HG03066 (cell line): Measurements from ENCODE around the gene CRYBB3.
"Not testable (repeated sequence)": the region's sequence is repeated elsewhere in the genome, so short reads cannot be mapped to it uniquely, and the experiment has no call there.

Source experiments
- ATAC-seq: cut with Tn5 transposase; IDR thresholded peaks from one replicate; pipeline ENCODE4 v1.9.1; 2021; ENCODE audit warnings: low read depth; ENCODE audit not compliant: unreplicated experiment

Gene CRYBB3

DNA sequence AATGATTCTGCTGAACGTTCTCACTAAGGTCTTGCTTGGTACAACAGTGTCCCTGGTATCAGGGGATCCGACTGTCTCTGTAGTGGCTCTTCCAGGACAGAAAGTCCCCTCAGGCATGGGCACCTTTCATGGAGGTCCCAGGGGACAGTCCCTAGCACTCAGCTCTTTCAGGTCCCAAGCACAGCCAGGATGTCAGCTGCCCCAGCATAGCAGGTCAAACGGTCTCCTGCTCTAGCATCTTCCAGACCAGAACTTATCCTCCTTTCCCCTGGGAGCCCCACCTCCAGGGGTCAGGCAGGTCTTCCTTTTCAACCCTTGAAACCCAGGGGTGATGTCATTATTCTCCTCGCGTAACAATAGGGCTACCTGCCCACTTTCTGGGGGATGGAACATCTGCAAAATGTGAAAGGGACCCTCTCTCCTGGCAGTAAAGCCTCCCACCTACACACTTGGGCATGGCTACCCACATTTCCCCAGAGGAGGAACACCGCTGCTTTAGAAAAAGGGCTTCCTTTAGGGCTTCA is 24.7 kb upstream of the CRYBB3 start:
- no peak for ATAC-seq

DNA sequence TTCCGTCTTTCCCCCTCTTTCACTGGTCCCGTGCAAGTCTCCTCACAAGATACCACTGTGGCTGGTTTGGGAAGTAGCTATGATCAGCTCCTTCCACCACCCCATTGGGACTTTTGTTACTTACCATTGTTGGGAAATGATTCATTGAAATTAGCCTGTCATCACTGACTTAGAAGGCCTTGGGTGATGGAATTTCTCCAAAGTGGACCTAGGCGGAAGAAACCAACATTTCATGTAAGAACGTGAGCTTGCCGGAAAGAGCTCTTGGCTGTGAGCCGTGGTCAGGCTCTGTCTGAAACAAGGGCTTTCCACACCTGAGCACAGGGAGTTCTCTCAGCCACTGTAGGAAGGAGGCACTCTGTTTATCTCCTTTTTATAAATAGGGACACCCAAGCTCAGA is 23.5 kb upstream of the CRYBB3 start:
- ATAC-seq: no peak

DNA sequence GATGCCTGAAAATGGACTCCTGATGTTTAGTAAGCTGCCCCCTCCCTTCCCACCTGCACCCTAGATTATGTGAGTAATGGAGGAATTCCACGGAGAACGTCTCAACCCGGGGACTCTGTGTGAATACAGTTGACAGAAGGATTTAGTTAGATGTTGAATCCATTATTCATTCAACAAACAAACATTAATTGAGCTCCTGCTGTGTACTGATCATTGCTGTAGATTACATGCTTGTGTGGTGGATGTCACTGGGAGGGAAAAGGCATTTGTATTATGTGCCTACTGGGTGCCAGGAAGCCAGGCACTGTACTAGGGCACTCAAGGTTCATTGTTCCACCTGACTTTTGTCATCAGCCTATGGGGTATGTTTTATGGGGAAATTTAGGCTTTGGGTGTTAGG is 22.9 kb upstream of the CRYBB3 start:
- ATAC-seq: no peak

DNA sequence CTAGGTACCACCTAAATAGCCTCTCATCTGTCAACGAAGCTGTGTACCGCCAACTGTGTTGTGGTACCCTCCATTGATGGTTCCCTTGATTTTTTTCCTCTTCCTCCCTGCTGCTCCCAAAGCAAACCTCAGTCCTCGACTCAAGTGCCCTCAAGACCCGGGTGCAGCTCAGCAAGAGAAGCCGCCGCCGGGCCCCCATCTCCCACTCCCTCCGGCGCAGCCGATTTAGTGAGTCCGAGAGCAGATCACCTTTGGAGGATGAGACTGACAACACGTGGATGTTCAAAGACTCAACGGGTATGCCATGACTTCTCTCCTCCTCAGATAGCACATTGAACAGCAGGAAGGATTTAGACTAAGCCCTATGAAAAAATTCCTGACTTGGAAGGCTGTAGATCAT is 22.4 kb upstream of the CRYBB3 start:
- no peak for ATAC-seq

DNA sequence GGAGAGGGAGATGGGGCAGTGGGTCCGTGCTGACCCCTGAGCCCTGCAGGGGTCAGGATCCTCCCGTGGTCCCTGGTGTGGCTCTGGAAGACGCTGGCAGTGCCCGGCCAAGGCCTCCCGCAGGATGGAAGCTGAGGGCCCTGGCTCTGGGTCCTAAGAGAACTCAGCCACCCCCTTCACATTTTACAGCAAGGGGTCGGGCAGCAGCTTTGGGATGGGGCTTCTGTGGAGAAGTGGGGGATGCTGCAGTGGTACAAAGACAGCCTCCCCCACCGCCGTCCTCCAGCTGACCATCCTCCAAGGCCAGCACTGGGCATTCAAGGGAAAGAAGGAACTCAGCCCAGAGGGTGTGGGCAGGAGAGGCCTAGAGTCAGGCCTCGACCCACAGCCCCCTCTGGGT is 21.8 kb upstream of the CRYBB3 start:
- no peak for ATAC-seq

DNA sequence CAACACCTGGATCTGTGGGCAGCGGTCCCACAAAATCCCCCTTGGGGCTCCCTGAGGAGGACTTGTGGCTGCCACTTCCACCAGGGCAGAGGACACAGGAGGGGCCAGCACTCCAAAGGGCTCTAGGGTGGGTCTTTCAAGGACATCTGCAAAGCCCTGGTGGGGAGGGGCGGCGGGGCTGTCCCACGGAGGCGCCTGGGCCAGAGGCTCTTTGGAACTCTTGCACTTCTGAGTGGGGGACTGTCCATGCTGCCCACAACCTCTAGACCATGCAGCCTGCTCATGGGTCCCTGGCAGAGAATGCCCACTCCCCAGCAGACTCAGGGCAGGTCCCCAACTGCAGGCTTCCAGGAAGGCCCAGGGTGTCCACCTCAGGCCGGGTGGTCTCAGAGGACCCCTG is 21.3 kb upstream of the CRYBB3 start:
- not testable (repeated sequence) for ATAC-seq

DNA sequence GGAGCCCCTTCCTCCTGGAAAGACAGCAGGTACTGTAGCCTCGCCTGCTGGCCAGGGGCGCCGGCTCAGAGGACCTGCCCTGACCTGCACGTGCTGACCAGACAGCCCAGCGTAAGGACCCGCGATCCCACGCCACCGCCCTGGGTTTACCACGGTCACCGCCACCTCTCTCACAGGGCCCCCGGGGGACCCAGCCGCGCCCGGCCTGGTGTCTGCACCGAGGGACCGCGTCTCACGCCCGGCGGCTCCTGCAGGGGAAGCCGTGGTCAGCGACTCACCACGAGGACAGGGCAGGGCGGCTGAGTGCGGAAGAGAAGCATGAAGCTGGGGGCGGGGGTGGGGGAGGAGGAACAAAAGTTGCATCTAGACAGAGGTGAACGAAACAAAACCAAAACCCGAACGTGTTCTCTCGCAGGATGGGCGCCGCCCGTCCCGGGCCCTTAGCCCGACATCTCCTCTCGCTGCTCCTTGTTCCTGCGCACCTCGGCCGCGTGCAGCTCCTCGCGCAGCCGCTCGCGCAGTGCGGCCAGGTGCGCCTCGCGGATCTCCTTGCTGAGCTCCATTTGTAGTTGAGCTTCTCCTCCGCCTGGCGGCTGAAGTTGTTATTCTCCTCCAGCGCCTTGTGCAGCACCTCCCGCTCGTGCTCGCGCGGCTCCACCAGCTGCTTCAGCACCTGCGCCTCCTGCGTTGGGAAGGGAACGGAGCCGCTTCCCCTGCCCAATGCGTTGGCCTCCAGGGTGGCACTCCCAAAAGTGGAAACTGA is 20.6 kb upstream of the CRYBB3 start:
- ATAC-seq: not testable (repeated sequence)

DNA sequence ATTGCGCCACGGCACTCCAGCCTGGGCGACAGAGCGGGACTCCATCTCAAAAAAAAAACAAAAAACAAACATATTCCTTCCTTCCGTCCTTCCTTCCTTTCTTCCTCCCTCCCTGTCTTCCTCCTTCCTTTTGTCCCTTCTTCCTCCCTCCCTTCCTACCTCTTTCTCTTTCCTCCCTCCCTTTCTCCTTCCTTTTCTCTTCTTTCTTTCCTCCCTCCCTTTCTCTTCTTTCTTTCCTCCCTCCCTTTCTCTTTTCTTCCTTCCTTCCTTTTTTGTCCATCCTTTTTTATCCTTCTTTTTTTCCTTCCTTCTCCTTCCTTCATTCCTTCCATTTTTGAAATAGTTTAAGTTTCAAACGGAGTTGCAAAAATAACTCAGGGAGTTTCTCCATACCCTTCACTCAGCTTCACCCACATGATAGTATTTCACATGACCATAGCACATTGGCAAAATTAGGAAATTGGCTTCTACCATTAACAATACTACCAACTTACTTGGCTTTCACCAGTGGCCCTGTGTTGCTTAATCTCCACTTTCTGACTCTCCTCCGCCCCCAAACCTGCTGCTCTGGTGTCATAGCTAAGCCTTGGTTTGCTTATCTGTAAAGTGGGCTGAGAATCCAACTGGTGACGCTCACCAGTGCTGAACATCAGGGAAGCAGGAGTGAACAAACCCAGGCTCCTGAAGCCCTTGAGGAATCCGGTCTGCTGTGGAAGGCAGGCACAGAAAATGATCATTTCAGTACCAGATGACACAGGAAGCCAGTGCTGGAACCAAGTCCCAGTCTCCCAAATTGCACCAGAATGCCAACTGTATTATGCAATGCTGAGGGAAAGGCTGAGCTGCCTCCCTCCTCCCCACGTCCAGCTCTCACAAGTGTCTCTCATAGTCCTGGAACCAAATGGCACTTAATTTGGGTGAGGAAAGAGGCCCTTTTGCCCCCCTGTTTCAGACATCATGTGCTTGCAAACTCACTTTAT is 17.2 kb upstream of the CRYBB3 start:
- no peak for ATAC-seq

DNA sequence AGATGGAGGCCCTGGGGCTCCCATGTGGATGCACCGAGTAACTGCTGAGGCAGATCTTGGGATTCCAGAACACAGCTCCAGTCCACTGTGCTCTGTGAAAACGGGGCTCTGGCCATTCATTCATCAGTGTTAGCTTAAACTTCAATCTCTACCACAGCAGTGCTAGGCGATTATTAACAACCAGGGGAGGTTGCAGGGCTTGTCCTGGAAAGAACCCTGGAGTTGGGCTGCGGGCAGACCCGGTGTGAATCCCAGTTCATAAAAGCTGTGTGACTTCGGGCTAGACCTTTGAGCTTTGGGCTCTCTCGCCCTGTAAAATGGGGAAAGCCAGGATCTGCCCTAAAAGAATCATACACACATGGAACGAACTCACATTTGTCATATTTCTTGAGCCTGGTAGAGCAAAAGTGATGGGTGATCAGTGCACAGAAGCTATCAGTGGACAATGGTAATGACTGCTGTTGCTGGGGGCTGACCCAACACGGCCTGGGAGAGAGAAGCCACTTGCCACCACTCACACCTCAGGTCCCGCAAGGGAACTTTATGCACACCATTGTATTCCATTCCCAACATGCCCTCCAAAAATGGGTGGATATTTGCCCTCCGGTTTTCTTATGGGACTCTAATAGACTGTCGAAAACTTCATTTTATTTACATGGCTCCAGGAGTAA is 15.6 kb upstream of the CRYBB3 start:
- ATAC-seq: no peak

DNA sequence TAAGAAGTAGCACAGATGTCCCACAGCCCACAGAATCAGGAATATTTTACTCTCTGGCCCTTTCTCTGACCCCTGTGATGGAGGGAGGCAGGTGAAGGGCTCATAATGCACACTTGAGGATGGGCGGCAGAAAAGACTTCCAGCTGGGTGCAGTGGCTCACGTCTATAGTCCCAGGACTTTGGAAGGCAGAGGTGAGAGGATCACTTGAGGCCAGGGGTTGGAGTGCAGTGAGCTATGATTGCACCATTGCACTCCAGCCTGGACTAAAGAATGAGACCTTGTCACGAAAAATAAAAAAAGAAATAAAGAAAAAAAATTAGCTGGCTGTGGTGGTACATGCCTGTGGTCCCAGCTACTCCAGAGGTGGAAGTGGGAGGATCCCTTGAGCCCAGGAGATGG is 13.5 kb upstream of the CRYBB3 start:
- ATAC-seq: no peak

DNA sequence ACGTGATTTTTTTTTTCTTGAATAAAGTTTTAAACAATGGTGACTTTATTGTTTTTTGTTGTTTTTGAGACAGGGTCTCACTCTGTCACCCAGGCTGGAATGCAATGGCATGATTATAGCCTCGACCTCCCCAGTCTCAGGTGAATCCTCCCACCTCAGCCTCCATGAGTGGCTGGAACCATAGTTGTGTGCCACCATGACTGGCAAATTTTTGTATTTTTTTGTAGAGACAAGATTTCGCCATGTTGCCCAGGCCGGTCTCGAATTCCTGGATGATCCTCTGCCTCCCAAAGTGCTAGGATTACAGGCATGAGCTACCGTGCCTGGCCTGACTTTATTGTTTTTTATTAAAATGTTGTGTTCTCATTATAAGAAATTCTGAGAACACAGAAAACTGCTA is 12.2 kb upstream of the CRYBB3 start:
- no peak for ATAC-seq

DNA sequence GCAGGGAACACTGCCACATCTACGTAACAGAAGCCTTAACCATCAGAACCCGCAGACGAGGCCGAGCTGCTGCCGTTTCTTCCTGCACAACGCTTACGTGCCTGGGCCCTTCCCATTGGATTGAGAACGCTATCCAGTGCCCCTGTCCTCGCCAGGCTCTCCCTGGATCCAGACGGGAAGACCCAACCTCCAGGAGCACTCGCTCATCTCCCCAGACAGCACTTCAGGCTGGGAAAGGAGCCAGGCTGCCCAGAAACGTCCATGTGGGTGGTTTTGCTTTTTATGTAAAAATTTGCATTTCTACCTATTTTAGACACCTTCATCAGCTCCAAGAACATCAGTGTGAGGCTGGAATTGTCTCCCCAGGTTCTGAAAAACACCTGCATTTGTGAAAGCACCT is 7.3 kb upstream of the CRYBB3 start:
- ATAC-seq: no peak

DNA sequence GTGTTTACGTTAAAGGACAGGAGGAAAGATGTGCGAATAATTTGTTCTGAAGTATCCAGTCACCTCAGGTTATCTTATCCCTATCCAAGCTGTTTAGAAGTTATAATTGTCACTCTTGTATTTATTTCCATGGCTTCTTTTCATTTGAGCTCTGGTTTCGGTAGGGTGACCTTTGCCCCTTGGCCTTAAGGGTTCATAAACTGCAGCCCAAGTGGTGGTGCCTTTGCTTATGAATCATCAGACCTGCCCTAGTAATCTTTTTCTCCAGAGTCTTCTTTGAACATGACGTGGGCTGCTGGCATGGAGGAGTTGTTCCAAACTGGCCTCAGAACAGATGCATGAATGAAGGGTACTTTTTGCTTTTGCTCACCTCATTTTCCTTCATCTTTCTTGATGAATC is 6.5 kb upstream of the CRYBB3 start:
- ATAC-seq: no peak

DNA sequence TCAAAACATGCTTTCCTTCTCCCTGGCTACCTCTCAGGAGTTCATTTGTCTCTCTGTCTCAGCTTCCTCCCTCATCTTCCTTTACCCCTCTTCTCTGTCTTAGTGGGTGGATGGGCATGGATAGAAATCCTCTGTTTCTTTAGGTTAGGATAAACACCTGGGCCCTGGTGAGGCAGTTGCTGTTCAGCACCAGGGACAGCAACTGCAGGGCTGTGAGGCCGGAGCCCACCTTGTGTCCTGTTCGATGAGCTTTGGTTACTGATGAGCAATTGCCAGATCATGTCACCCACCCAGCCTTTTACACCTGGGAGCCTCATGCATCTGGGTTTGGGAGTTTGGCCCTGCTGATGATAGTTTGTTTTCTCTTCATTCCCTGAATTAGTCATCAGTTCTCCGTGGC is 6.1 kb upstream of the CRYBB3 start:
- ATAC-seq: no peak

DNA sequence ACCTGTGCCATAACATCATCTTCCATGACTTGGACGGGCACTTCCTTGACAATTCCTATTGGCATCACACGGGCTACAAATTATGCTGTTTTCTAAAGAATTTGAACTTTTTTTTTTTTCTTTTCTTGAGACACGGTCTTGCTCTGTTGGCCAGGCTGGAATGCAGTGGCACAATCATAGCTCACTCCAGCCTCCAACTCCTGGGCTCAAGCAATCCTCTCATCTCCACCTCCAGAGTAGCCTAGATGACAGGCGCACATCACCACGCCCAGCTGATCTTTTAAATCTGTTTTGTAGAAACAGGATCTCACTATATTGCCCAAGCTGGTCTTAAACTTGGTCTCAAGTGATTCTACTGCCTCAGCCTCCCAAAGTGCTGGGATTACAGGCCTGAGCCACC is 3.3 kb upstream of the CRYBB3 start:
- ATAC-seq: no peak

DNA sequence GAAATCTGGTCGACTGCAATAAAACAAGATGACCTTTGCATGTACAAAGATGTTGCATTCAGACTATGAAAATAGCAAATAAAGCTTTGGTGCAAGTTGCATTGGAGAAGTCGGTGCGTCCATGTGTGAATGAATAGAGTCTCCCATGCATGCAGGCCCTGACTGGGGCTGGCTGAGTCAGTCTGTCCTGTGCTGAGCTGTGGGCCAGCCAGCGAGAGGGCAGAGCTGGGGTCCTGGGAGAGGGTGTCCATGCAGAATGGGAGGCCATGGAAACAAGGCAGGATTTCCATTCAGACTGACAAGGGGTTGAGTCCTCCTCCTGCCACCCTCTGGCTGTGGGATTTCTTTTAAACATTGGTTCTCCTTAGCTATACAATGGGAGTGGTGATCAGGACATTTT is 2.3 kb upstream of the CRYBB3 start:
- ATAC-seq: no peak

DNA sequence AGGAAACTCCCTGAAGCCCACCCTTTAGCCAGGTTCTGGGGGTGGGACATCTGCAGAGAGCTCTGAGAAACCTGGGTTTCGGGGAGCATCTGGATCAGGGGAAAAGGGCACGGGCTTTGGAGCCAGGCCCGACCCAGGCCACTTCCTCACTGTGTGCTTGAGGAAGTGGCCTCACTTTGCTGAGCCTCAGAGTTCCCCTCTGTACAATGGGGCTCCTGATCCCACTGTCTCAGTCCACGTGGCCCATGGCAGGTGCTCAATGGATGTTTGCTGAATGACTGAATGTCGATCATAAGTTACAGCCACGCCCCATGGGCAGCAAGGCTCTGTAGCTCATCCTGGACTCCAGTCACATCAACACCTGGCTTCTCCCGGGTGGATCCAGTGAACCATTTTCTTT is 1.3 kb downstream of the CRYBB3 start:
- no peak for ATAC-seq

DNA sequence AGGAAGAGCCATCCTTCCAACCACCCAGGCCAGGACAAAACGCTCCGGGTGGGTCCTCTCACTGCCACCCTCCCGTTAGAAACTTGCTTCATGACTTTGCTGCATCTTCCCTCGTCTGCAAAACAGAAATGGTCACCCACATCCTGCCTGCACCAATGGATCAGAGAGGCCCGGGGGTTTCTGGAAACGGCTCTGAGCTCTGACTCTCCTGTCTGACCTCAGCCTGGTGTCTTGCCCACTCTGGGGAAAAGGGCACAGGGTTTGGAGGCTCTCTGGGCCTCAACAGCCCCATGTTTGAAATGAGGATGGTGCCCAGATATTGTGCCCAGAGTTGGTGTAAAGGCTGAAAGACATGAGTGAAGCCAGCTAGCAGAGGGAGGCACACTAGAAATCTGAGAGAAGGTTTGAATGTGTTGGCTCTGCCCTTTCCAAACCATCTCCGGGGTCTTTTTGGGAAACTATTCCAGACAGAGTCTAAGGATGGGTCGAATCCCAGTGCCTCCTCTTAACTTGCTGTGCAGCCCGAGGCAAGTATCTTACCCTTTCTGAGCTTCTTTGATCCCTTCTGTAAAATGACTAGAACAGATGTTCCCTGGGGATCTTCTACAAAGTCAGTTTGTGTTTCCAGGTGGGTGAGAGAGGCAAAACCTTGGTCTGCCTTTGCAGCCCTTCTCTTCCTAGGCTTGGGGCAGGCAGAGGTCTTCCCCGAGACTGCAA is 2.1 kb downstream of the CRYBB3 start:
- no peak for ATAC-seq

DNA sequence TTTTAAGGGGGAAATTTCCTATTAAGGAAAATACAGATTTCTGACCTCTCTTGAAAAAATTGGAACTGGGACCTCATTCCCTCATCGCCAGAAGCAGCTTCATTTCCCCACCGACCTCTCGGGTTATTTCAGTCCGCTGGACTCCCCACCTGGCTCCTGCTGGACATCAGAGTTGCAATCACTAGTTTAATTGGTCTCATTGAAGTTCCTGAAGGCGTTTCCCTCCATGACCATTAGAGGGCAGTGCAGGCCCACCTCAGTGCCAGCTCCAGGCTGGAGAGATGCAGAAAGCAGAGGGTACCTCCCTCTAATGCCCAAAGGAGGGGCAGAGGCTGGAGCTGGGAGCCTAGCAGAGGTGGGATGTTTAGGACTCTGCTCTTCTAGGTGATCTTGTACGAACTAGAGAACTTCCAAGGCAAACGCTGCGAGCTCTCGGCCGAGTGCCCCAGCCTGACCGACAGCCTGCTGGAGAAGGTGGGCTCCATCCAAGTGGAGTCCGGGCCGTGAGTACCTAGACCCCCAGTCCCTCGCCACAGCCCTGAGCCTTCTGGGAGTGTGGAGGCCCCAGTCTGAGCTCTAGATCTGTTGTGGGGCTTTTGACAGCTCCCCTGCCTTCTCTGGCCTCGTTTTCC is 2.7 kb downstream of the CRYBB3 start:
- ATAC-seq: no peak

DNA sequence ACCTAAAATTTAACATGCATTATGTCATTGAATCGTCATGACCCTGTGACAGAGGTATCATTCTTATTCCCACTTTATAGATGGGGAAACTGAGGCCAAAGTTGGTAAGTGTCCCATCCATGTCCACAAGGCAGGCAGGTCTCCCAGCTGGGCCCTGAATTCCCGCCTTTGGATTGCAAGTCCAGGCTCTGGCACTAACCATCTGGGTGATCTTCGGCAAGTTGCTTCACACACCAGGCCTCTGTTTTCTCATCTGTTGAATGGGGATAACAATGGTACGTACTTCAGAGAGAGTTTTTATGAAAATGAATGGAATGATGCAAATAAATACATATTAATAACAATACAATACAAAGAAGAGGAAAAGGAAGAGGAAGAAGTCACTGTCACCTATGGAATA is 3.4 kb downstream of the CRYBB3 start:
- ATAC-seq: no peak
